Dedifferentiated amniotic fluid mesenchymal stem cell (primary cell): ENCODE results near the gene CABLES1.

ENCODE experiments used
- DNase-seq: peaks from one replicate; pipeline ENCODE4 v3.0.0-alpha.2; 2016; ENCODE audit errors: extremely low spot score

The CABLES1 gene

DNA sequence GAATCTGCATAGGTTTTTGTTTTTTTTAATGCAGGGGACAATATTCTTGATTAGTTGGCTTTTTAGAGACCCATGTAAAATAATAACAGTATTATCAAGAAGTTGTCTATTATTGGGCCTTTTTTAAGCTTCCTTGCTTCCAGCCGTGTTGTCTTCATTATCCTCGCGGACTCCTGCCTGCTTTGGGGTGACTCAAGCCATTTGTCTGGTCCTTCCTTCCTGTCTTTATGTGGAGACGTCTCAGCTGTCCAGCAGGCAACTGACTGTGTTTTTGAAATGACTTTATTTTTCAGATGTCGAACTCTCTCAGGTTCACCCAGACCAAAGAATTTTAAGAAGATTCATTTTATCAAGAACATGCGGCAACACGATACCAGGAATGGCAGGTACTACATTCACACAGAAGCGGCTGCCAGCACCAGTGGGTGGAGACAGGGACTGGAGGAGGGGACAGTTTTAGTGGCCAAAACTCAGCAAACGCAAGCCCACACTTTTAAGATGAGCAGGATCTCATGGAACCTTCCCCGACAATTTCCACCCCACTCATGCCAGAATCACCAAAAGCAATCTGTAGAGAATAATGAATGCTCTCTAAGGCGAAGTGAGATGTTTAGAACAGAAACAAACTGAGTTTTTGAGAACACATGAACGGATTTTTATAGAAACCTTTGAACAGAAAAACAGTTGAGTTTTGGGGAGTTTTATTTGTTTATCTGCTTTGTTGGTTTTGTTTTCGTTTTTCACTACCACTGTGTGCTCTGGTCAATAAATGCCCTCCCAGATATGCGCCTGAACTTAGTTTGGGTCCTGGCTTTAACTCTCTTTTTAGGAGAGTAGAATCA lies 59.1 kb downstream of the CABLES1 start:
- no peak for DNase-seq

DNA sequence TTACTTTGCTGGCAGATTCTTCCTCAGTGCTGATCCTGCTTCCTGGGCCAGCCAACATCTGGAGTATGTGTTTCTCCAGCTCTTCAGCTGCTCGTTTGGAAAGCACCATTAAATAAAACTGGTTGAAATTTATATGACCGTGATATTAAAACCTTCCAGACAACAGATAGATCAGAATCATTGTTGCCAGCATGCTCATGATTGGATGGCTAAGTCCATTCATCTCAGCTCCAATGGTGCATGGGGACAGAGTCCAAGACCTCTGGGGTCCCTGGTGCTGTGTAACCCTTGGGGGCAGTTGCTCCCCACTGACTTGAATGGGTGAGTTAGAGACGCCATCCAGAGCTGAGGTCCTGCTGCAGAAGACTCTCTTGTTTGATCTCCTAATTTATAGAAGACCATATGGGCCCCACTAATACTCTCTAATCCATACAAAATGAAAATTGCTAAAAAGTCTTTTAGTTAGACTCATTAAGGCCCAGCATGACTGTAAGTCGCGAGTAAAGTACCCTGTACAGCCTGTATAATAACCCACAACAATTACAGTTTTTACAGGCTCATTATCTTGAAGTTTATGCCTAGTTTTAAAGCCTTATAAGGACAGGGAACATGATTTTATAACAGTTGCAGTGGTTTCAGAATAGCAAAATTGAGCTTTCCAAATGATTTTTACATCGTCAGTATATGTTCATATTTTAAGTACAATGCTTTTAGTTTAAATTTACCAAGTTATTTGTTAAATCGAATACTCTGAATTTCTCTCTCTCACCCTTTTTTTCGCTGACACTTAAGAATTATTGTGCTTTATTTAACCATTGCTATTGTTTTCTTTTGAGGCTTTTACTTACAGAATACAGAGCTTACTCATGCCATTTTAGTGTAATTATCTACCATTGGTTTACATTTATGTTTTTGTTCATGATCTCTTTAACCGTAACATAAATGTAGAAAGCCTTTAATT lies 60.0 kb downstream of the CABLES1 start:
- DNase-seq = no peak

- no peak for DNase-seq
Measured at GRCh38 chr18:23196119-23197007, 61.1 kb downstream of the CABLES1 start.

- no peak for DNase-seq
Measured at GRCh38 chr18:23198217-23198845, 63.0 kb downstream of the CABLES1 start.

DNA sequence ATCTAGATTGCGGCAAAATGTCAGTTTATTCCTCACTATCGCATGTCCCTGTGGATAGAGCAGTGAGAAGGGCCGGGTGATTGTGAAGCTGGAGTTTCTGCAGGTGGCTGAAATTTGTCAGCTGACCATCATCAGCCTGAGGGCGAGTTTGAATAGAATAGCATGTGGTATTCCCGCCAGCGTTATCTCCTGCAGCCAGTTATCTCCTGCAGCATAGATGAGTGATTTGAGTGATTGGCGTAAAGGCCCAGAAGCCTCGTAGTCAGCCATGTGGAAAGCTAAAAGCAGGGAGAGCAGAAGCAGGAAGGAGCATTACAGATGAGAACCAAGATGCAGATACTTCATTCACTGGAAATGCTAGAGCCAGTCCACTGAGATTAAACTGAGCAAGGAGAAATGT lies 65.5 kb downstream of the CABLES1 start:
- DNase-seq = no peak

DNA sequence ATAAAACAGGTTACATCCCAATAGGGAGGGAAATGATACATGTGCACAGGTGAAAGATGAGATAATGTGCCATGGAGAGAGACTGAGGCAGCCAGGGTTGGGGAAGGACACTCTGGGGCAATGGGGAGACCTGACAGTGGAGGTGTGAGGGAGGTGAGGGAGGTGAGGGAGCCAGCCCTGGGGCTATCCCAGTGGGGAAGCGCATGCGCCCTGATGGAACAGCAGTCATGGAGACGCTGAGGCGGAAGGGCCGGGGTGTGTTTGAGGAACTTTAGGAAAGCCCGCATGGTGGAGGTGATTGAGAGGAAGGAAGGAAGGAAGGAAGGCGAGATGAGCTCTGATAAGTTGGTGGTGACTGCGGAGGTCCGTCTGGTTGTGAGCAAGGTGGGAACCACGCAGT lies 66.5 kb downstream of the CABLES1 start:
- no peak for DNase-seq

DNA sequence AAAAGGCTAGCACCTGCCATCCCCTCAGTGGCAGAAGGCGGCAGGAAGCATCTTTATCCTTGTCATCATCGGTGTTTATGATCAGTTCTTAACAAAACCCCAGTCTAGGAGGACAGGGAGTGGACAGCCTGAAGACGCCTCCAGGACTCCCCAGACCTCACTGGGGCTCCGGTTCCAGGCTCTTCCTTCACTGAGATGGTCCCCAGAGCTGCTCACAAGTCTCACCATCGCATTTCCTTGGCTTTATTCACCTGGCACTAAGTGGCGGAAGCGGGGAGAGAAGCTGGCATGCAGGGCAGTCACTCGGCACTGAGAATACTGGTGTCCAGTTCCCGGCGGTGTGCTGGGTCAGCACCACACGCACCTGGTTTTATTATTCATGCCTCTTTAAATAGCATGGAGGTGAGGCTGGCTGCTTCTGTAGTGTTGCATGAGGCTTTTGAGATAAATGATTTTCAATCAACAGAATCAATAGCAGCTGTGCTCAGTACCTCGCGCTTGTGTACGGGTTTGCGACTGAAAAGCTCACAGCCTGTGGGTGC lies 68.7 kb downstream of the CABLES1 start:
- no peak for DNase-seq

DNA sequence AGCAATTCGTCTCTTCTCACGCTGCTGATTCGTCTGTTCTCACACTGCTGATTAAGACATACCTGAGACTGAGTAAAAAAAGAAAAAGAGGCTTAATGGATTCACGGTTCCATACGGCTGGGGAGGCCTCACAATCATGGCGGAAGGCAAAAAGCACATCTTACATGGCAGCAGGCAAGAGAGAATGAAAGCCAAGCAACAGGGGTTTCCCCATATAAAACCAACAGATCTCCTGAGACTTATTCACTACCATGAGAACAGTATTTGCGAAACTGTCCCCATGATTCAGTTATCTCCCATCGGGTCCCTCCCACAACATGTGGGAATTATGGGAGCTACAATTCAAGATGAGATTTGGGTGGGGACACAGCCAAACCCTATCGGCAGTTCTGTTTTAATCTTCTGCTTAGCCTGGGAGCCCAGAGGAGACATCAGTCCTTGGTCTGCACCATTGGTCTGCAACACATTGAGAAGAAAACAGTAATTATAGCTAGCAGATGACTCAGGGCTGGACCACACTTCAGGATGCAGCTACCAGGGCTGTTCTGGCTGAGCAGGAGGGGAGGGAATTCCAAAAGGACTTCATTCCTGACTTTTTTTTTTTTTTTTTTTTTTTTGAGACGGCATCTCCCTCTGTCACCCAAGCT lies 69.4 kb downstream of the CABLES1 start:
- no peak for DNase-seq

DNA sequence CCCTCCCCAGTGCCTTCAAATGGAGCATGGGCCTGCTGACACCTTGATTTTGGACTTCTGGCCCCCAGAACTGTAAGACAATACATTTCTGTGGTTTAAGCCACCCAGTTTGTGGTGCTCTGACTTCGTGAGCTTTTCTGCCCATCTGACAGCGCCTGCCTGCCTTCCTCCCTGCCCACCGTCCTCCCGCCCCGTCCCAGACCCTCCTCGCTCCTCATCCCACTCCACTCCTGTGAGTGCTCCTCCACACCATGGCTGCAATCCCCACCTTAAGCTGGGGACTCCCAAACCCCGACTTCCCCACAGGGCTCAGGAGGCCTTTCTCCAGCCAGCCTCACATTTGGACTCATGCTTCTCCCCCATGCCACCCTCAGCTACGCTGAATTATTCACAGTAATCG lies 70.7 kb downstream of the CABLES1 start:
- DNase-seq = no peak

DNA sequence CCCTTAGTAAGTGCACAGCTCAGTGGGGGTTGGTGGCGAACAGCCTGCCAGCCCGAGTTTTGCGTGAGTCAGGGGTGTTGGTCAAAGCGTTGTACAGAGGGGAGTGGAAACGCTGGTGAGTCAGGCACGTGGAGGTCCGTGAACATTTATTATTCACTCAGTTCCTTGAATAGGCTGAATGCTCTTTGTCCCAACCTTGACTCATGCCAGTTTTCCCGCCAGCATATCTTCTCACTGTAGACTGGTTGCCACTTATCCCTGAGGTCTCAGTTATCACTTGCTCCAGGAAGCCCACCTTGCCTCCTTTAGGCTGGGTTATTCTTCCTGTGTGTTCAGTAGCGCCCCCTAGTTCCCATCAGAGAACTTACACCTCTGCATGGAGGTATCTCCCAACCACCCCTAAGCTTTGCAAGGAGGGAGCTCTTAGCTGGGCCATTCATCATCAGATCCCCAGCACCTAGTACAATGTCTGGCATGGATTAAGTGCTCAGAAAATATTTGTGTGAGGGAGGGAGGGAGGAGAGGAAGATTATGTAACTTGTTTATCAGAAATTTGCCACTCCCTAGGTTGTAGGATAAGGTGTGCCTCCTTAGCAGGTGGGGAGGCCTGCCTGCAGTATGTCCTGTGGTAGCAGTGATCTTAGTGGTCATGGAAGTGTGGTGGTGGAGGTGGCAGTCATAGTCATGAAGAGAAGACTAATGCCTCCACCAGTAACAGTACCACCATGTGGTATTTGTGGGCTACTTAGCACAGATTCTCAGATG lies 72.1 kb downstream of the CABLES1 start:
- DNase-seq = no peak

GRCh38 chr18:23207994-23208393 lies 72.7 kb downstream of the CABLES1 start:
- no peak for DNase-seq

GRCh38 chr18:23208600-23208999 lies 73.3 kb downstream of the CABLES1 start:
- no peak for DNase-seq

GRCh38 chr18:23209031-23209430 lies 73.7 kb downstream of the CABLES1 start:
- DNase-seq = no peak

DNA sequence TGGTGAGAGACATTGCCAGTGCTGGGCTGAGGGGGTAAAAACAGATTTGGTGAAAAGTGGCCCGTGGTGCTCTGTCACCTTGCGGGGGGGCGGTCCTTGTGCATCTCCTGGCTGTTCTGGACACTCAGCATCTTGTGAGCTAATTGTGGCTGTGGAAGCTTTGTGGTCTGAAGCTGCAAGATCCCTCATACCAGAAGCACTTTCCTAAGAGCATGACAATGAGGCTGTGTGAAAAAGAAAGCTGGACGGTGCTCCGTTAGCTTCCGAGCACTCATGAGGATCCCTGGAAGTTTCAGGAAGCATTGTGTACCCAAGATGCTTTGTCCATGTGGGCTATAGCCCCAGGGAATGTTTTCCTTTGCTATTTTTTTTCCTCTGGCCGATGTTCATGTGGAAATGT lies 74.5 kb downstream of the CABLES1 start:
- DNase-seq = no peak

DNA sequence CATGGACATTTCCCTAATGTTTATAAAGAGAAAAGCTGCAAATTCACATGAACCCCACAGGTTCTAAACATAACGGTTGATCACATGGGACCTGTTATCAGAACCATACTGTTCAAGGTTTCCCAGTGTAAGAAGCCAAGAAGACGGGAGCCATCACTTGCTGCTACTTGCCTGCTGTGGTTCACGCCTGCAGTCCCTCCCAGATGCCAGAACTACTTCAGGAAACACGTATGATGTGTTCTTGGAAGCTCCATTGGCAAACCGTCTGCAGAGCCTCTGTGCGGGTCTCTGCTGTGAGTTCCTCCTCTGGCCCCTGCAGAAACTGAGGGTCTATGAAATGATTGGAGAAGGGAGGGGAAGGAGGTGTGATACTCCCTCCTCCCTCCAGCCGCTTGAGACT lies 75.2 kb downstream of the CABLES1 start:
- no peak for DNase-seq

DNA sequence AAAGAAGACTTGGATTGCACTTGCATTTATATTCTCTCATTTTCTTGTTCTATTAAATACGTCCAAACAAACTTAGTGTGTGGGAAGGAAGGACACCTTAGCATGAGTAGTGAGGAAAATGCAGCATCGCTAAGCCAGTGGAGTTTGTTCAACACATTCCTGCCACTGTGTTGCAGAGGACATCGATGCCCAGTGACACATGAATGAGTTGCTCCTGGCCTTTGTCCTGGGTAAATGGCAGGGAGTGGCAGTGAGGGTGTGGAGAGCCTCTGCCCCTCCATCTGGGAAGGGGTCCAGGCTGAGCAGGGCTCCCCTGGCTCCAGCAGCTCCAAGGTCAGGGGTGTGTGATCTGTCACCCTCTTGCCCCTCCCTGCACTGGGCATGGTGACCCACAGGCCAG lies 75.9 kb downstream of the CABLES1 start:
- DNase-seq = no peak

DNA sequence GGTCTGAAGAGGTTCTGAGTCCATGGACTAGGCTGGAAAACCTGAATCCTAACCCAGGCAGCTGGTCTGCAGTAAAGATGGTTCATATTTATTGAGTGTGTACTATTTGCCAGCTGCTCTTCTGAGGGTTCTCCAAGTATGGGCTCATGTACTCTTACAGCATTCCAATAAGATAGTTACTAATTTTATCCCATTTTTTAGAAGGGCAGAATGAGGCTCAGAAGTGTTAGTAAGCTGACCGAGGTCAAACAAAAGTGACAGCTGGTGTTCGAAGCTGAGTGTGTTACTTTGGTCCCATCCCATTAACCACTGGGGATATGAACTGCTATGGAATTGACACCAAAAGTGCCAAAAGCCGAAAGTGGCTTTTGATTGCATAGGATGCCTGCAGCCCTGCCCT lies 76.9 kb downstream of the CABLES1 start:
- DNase-seq = no peak

- DNase-seq = no peak
Measured at GRCh38 chr18:23213200-23213599, 77.9 kb downstream of the CABLES1 start.

GRCh38 chr18:23217781-23218180 lies 82.5 kb downstream of the CABLES1 start:
- no peak for DNase-seq

GRCh38 chr18:23220355-23220754 lies 85.1 kb downstream of the CABLES1 start:
- DNase-seq = no peak
